ENCODE data around the gene CLRN1.

DNA sequence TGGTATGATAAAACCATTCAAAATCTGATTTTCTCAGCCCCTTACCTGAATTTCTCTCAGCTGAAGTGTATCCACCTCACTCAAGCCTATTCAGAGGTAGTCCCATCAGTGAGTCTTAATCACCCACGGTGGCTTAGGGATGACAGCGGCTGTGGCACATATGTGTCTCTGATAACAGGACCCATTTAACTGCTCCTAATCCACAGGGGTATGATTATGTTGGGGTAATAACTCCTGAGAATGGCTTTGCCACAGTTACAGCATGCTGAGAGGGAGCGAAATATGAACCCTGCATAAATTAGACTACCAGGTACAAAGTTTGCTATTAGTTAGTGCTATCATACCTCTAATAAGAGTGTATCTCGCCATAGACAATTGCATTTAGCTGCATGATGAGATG is 10.6 kb downstream of the CLRN1 start:
- TF ChIP-seq GATA3 (IDR thresholded peaks at IDR 0.05; ENCODE audit: low read depth, low read length) (no peak), GATA2 (IDR thresholded peaks at IDR 0.05; ENCODE audit: low read depth, low read length) (no peak)

All from SH-SY5Y (cell line).